ENCODE results near the gene SPACA4. TPM values are rescaled to one million over a fixed set of nuclear protein-coding genes. Genes with fewer than 3 reads are reported as not detected.
A peak's percentile ranks its signal among the peaks of the same experiment; 100 is the strongest.

SPACA4 gene
- total and polyA plus RNA-seq, 9 of the 15 experiments (the other 6 are each of a cell fraction or from before 2014, with no cell fraction given), result not detected

GRCh38 chr19:48634036-48634342 is 27.4 kb downstream of the SPACA4 start:
- Histone ChIP-seq H4K20me1 (replicated peaks; ENCODE audit: control insufficient read depth, insufficient read depth, low read length) (0 out of 2 replicates have a peak, but pooled peaks cover 4% of the 10 kb centered on the region), H3K36me3 (ENCODE audit: control insufficient read depth, insufficient read depth, low read length) (peaks cover 2% of the 10 kb centered on the region; the same call in 1 of the 3 replicates), H3K79me2 (ENCODE audit: control insufficient read depth, insufficient read depth, low read length) (peaks cover 16% of the 10 kb centered on the region; the same call in 2 of the 3 replicates), H3K27ac (ENCODE audit: extremely low read depth, low read depth, low read length) (peak overlapping the region; percentile 88), H3K27me3 (ENCODE audit: control insufficient read depth in 2 of 2, insufficient read depth in 2 of 2, low read length in 2 of 2) (no peaks in the 10 kb centered on the region), H3K9me1 (ENCODE audit: control insufficient read depth, insufficient read depth, low read length) (peaks cover 4% of the 10 kb centered on the region), H3K4me3 (peak overlapping the region; percentile 19; the same call in 1 of the 2 replicates), H3K4me2 (ENCODE audit: insufficient read depth, low read length) (peak overlapping the region; percentile 83), H3K4me1 (replicated peaks in 1 of 2; ENCODE audit: control insufficient read depth in 2 of 2, insufficient read depth in 2 of 2, low read length in 2 of 2) (peaks cover 40 to 86% of the 10 kb centered on the region in 2 experiments), H2AFZ (ENCODE audit: low read depth, low read length) (peak overlapping the region; percentile 86), H3K9ac (ENCODE audit: insufficient read depth in 1 of 2, low read depth in 2 of 2, low read length in 2 of 2) (peak overlapping the region; percentile 59 to 61; a peak in 3 of 4 replicates), H3K9me3 (replicated peaks; ENCODE audit: control insufficient read depth, insufficient read depth, low read depth, low read length) (no peaks in the 10 kb centered on the region)
- intact Hi-C loops (cut with micrococcal nuclease), result no loop called here
- ATAC-seq, result no peak
- POLR2A ChIA-PET, result interaction anchor here (0.6 to 2.4 kb wide), 8 partner anchors 9 to 300 kb away, joined by 3 to 18 read pairs (median 4); partner anchors contain the start of genes DHDH, RPL18 and SPHK2
- FAIRE-seq, result no peak
- CTCF ChIA-PET (ENCODE audit: low intra/inter-chr PET ratio), result no interaction called here
- in situ Hi-C loops (cut with MboI), result no loop called here
- BruUV-seq (replicated peaks), result no TSS peak
- no peak for DNase-seq (ENCODE audit: extremely low read depth in 1 of 4, low spot score in 3 of 4)
- WGBS (ENCODE audit: insufficient coverage, low coverage, missing lambda C conversion rate), result 22% methylated on average over 7 of the region's 7 CpGs
- TF ChIP-seq CUX1 (CRISPR knock-in tag; IDR thresholded peaks at IDR 0.05), result 0 out of 2 replicates have a peak, but pooled peaks have one; percentile 22
- no peak for TF ChIP-seq CEBPG (CRISPR knock-in tag; IDR thresholded peaks at IDR 0.05)
- no peak for TF ChIP-seq CEBPG (tag; conservative IDR thresholded peaks at IDR 0.05 in 1 of 2, IDR thresholded peaks at IDR 0.05 in 1 of 2)
- peak; percentile 25; the same call in 1 of the 2 replicates for TF ChIP-seq ZBTB12 (CRISPR knock-in tag; IDR thresholded peaks at IDR 0.05)
- 0 out of 2 replicates have a peak, but pooled peaks have one; percentile 35 for TF ChIP-seq ZNF121 (CRISPR knock-in tag; conservative IDR thresholded peaks at IDR 0.05)
- TF ChIP-seq ZNF431 (CRISPR knock-in tag; IDR thresholded peaks at IDR 0.05), result peak; percentile 54; the same call in 1 of the 2 replicates
- TF ChIP-seq ZNF436 (CRISPR knock-in tag; IDR thresholded peaks at IDR 0.05), result peak; percentile 24; the same call in 1 of the 2 replicates
- peak; percentile 15 for TF ChIP-seq BRD9 (IDR thresholded peaks at IDR 0.05; ENCODE audit: low read depth, partially characterized antibody)
- no peak for TF ChIP-seq CLOCK (CRISPR knock-in tag; IDR thresholded peaks at IDR 0.05; ENCODE audit: borderline replicate concordance)
- peak; percentile 59; the same call in 1 of the 2 replicates for TF ChIP-seq ZBTB9 (CRISPR knock-in tag; IDR thresholded peaks at IDR 0.05)
